Kidney capillary endothelial cell (primary cell): Measurements from ENCODE around the gene FOXRED1.

Experiments used
- DNase-seq: peaks from one replicate; pipeline ENCODE4 v3.0.0-alpha.2; 2018; ENCODE audit warnings: low spot score

FOXRED1 gene

DNA sequence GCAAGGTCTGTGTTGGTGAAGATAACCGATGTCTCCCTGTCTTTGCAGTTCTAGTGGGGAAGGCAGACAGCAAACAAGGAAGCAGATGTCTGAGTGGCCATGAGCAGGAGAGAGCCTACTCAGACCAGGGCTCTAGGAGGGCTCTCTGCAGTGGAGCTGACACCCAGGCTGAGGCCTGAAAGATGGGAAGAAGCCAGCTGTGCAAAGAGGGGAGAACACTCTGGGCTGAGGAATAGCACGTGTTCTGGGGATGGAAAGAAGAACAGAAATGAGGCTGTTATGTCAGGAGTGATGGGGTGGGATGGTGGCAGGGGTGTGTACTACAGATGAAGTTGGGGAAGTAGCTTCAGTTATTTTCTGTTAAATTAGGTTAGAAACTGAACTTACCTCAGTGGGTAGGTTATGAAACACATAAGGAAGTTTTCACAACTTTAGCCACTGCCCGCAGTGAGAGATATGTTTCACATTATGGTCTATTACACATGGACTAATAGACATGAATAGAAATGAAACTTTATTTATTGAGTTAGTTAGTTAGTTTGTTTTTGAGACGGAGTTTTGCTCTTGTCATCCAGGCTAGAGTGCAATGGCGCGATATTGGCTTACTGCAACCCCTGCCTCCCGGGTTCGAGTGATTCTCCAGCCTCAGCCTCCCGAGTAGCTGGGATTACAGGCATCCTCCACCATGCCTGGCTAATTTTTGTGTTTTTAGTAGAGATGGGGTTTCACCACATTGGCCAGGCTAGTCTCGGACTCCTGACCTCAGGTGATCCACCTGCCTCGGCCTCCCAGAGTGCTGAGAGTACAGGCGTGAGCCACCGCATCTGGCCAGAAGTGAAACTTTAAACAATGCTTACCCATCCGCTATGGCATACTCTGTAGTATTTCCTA lies 42.7 kb downstream of the FOXRED1 start:
- DNase-seq = no peak

DNA sequence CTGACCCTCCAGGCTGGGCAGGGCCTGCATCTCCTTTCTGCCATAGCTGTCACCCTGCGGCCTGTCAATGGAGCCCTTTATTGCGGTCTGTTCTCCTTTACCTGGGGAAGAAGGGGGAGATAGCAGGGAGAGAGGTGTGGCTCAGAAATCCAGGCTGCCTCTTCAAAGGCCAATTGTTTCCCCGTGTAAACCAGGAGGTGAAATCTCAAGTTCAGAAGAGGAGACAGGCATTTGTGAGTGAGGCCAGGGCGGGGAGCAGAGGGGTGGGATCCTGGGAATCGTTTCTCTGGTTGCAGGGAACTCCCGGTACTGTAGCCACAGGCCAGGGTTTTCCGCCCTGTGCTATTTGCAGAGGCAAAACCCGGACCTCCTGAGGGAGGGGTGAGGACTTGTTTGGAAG lies 44.0 kb downstream of the FOXRED1 start:
- no peak for DNase-seq

DNA sequence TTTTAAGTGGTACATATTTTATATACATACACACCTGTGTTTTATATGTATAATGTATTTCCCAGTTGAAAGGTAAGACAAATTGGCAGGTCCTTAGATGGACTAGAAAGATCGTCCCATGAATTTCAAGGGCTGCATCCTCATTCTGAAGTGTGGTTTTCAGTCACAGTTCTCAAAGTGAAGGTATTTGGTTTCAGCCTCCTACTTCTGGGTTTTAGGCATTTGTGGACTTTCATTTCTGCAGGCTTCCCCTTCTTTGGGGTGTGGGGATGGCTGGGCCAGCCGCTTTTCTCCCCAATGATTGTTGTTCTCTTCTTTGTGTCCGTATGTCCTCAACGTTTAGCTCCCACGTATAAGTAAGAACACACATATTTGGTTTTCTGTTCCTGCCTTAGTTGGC lies 44.9 kb downstream of the FOXRED1 start:
- no peak for DNase-seq

DNA sequence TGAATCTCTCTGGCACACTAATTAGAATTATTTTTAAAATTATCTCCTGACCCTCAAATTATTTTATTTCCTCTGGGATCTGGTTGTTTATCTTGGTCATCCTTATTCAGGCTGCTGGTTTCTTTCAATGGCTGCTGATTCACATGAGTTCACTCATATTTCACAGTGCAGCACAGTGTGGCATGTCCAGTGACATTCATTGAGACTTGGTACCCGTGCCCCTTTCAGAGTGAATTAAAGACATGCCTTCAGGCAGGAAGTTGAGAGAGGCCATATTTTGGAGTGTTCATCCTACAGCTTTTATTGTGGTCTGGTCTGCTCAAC lies 48.4 kb downstream of the FOXRED1 start:
- DNase-seq = no peak

DNA sequence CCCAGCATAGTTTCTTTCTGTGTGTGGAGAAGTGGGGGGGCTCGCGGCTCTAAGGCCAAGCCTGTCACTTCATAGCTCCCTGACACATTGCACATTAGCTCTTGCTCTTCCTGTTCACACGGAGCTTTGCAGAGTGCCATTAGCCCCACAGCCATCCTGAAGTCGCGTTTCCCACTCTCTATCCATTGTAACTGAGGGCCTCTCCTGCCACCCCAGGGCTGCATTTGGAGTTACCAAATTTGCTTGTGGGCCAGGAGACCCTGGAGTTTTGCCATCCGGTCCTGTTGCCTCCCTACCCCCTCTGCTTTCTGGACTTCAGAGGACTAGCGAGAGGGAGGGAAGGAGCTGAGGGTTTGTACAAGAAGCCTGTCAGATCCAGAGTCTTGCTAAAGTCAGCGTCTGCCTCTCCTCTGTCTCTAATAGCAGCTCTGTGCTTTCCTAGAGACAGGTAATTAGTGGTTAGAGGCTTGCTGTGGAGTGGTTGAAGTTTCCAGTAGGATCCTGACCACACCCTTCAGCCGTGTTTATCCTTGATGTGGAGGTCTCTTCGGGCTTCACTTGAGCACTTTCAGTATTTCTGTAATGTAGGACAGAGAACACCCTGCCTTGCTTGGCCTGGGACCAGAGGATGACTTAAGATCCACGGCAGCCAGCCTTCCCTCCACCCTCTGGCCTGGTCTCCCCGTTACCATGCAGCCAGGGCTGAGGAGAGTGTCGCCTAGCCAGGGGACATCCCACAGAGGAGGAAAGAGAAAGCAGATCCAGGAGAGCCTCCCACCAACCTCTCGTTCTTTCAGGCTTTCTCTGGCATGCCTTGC lies 49.0 kb downstream of the FOXRED1 start:
- DNase-seq = no peak

DNA sequence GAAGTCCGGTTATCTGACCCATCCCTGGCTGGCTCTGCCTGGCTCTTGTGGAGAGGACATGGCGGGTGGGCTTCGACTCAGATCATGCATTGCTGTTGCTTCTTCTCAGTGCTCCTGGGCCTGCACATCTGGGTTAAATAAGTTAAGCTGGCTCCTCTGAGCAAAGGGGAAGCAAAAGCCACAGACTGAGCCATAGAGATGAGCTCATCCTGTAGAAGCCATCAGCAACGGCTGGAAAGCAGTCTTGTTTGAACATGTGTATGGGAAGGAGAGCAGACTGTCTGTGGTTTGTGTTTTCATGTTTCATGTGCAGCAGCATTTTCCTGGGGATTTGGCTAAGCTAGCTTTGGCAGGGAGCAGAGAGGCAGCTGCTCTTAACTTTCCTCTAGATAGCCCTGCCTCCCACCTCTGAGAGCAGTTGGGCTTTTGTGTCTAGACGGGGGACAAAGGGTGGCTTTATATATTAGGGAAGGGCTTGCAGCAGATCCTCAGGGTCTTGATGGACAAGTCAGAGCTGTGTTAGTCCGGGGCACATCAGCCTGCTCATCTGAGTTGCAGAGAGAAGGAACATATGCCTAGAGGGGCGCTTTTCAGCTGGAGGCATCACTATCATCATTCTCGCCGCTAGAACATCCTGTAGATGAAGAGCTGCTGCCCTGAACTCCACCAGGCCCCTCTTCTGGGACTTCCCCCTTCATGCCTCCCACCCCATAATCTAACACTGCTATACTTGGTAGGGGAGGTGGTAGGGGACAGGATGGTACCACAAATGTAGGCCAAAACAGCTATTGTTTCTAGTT lies 49.8 kb downstream of the FOXRED1 start:
- no peak for DNase-seq

DNA sequence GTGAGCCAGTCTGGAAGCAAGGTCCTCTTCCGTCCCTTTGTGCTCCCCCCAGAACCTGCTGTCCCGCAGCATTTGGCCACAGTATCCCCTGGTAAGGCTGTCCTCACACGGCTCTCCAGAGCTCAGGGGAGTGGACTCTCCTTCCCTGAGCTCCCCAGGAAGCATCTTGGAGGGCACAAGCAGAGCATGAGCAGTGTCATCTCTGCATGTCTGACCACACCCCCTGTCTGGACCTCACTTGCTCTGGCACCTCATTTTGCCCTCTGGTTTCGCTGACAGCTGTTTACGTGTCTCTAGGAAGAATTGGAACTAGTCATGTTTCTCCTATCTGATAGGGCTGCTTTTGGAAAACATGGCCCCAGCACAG lies 50.4 kb downstream of the FOXRED1 start:
- DNase-seq = no peak

DNA sequence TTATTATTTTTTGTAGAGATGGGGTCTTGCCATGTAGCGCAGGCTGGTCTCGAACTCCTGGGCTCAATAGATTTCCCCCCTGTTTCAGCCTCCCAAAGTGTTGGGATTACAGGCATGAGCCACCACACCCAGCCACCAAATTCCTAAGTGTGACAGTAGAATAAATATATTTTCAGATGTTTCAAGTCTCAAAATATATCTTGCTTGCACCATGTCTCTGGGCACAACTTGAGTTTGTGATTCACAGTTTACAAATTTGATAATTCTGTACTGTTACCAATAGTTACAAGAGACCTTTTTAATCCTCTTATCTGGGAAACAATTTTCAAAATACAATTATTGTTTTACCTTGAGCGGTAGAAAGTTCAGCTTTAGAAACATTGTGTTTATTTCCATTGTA lies 54.0 kb downstream of the FOXRED1 start:
- no peak for DNase-seq

DNA sequence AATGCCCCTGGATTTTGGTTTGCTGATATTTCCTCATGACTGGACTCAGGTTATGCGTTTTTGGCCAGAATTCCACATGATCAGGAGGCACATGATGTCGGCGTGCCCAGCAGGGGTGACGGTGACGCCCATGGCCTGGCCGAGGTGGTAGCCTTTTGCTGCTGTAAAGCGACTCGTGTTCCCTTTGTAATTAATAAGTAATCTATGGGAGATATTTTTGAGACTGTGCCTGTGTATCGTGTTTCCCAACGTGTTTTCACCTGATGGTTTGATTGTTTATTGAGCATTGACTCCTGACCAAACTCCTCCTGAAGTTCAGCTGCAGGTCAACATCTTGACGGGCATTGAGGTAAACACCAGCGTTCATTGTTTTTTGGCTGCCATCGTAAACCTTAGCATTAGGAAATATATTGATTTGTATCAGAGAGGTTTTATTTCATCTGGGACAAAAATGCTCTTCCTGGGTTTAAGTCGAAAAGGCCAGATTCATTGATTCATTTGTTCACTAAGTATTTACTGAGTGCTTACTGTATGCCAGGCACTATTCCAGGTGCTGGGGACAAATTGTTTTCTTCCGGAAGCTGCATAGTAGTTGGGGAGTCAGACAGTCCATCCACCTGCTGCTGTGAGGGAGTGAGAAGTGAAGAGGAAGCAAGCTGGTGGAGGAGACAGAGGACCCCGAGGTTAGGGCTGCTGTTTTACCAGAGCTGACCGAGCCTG lies 58.5 kb downstream of the FOXRED1 start:
- no peak for DNase-seq
